Thoracic aorta (tissue), 2 donors: Measurements from ENCODE around the gene SUFU. TPM values are rescaled to one million over a fixed set of nuclear protein-coding genes. Genes with fewer than 3 reads are reported as not detected.
A peak's percentile ranks its signal among the peaks of the same experiment; 100 is the strongest.

ENCODE experiments used
- ATAC-seq: fragments of 150-250 bp; one replicate; pipeline ENCODE4 v1.8.0; 2017; ENCODE audit warnings: low read depth; ENCODE audit not compliant: insufficient number of reproducible peaks, low FRiP score
- DNase-seq: peaks from one replicate; pipeline ENCODE4 v3.0.0-alpha.2; 2020; ENCODE audit warnings: low spot score
- H3K27ac ChIP-seq, 2 donors: fragments of 200-600 bp; sonication (generic); 1 replicate in 1 of 2; 2 replicates in 1 of 2; pipeline ENCODE4 v1.5.1; 2016; ENCODE audit warnings: mild to moderate bottlenecking in 2 of 2, moderate library complexity in 2 of 2
- H3K27me3 ChIP-seq: fragments of 200-600 bp; sonication (generic); replicated peaks from 2 replicates; pipeline ENCODE4 v1.6.0; 2016; ENCODE audit warnings: mild to moderate bottlenecking; ENCODE audit not compliant: insufficient read depth
- H3K36me3 ChIP-seq: fragments of 200-600 bp; sonication (generic); one replicate; pipeline ENCODE4 v1.5.1; 2016
- H3K4me1 ChIP-seq, 2 donors: fragments of 200-600 bp; sonication (generic); 1 replicate in 1 of 2; 2 replicates in 1 of 2; pipeline versions ENCODE4 v1.5.1 to v1.6.0; 2016; ENCODE audit warnings: low read depth in 2 of 2, mild to moderate bottlenecking in 1 of 2; ENCODE audit not compliant: control insufficient read depth in 1 of 2
- H3K4me3 ChIP-seq: fragments of 200-600 bp; sonication (generic); 2 replicates; pipeline ENCODE4 v1.5.1; 2016; ENCODE audit warnings: mild to moderate bottlenecking
- H3K9me3 ChIP-seq: fragments of 200-600 bp; sonication (generic); 2 replicates; pipeline ENCODE4 v1.5.1; 2016
- CTCF ChIP-seq: fragments of 200-600 bp; sonication (generic); IDR thresholded peaks from one replicate; pipeline ENCODE4 v1.5.1; 2019; ENCODE audit warnings: antibody characterized with exemption
- total RNA-seq, 2 donors: library from RNA; depleted of rRNA; stranded (reverse); fragments of >200 nt; gene quantifications; one replicate each; pipeline versions ENCODE4 v1.1.0 to v1.2.3, GENCODE V29; 2016

Gene SUFU
- total RNA-seq, 2 donors from 2014 or later, result 4.6 to 7.6 TPM

- no peak for TF ChIP-seq CTCF
- H3K4me1 ChIP-seq, result peaks cover 21 to 45% of the 10 kb centered on the region in 2 donors
Observed at GRCh38 chr10:102635377-102635776, 131.6 kb downstream of the SUFU start.

GRCh38 chr10:102639537-102639936 lies 135.8 kb downstream of the SUFU start:
- no peak for TF ChIP-seq CTCF
- Histone ChIP-seq H3K36me3 (no peaks in the 10 kb centered on the region), H3K4me3 (no peak overlapping the region), H3K9me3 (no peaks in the 10 kb centered on the region), H3K27me3 (no peaks in the 10 kb centered on the region), H3K27ac (no peak overlapping the region), H3K4me1 (peaks cover 4 to 12% of the 10 kb centered on the region in 2 donors)
- ATAC-seq (no peak), DNase-seq (no peak)

More at GRCh38 chr10:102635377-102635776, 131.6 kb downstream of the SUFU start:
- no peak overlapping the region for H3K27ac ChIP-seq
- DNase-seq (no peak), ATAC-seq (no peak)
- no peaks in the 10 kb centered on the region for H3K9me3 ChIP-seq
- no peaks in the 10 kb centered on the region for H3K27me3 ChIP-seq
- H3K4me3 ChIP-seq, result no peak overlapping the region
- H3K36me3 ChIP-seq, result peaks cover 1% of the 10 kb centered on the region

GRCh38 chr10:102641402-102641801 lies 137.6 kb downstream of the SUFU start:
- TF ChIP-seq CTCF, result no peak
- H3K9me3 ChIP-seq, result no peaks in the 10 kb centered on the region
- DNase-seq, result no peak
- no peaks in the 10 kb centered on the region for H3K27me3 ChIP-seq
- ATAC-seq, result no peak
- peaks cover 2 to 4% of the 10 kb centered on the region in 2 donors for H3K4me1 ChIP-seq
- H3K36me3 ChIP-seq, result no peaks in the 10 kb centered on the region
- peak overlapping the region; percentile 99 to 100 for H3K27ac ChIP-seq
- H3K4me3 ChIP-seq, result peak overlapping the region; percentile 96

GRCh38 chr10:102641880-102642735 lies 138.3 kb downstream of the SUFU start:
- DNase-seq (peak; percentile 96), ATAC-seq (peak; percentile 67)
- TF ChIP-seq CTCF, result no peak
- Histone ChIP-seq H3K4me1 (peaks cover 8 to 9% of the 10 kb centered on the region in 2 donors), H3K36me3 (no peaks in the 10 kb centered on the region), H3K27ac (peak overlapping the region; percentile 99 to 100), H3K4me3 (peak overlapping the region; percentile 96), H3K9me3 (no peaks in the 10 kb centered on the region), H3K27me3 (no peaks in the 10 kb centered on the region)

GRCh38 chr10:102642736-102643335 lies 139.1 kb downstream of the SUFU start:
- TF ChIP-seq CTCF, result no peak
- Histone ChIP-seq H3K4me1 (peaks cover 15 to 16% of the 10 kb centered on the region in 2 donors), H3K36me3 (no peaks in the 10 kb centered on the region), H3K27ac (peak overlapping the region; percentile 99 to 100), H3K4me3 (peak overlapping the region; percentile 96), H3K27me3 (no peaks in the 10 kb centered on the region), H3K9me3 (no peaks in the 10 kb centered on the region)
- ATAC-seq (no peak), DNase-seq (no peak)
